Liver (tissue), 3 donors: ENCODE results near the gene MRPS16.

Source experiments
- JUND ChIP-seq, 2 donors: IDR thresholded peaks; 2 replicates each; pipeline ENCODE4 v1.6.1; 2016; ENCODE audit warnings: antibody characterized with exemption in 2 of 2
- MAX ChIP-seq: IDR thresholded peaks from 2 replicates; pipeline ENCODE4 v1.6.1; 2016; ENCODE audit warnings: antibody characterized with exemption
- TF ChIP-seq, protein P1 (sequence below): fragments of 150-350 bp; IDR thresholded peaks from 2 replicates; pipeline ENCODE4 v1.5.1; 2017; ENCODE audit warnings: improper control_type of control experiment, low read depth, low read length; ENCODE audit not compliant: missing input control
- donor health status: healthy.
- donor health status: healthy.

- TF ChIP-seq JUND (IDR thresholded peaks at IDR 0.05) (no peak), MAX (no peak)
- TF ChIP-seq, protein P1, sequence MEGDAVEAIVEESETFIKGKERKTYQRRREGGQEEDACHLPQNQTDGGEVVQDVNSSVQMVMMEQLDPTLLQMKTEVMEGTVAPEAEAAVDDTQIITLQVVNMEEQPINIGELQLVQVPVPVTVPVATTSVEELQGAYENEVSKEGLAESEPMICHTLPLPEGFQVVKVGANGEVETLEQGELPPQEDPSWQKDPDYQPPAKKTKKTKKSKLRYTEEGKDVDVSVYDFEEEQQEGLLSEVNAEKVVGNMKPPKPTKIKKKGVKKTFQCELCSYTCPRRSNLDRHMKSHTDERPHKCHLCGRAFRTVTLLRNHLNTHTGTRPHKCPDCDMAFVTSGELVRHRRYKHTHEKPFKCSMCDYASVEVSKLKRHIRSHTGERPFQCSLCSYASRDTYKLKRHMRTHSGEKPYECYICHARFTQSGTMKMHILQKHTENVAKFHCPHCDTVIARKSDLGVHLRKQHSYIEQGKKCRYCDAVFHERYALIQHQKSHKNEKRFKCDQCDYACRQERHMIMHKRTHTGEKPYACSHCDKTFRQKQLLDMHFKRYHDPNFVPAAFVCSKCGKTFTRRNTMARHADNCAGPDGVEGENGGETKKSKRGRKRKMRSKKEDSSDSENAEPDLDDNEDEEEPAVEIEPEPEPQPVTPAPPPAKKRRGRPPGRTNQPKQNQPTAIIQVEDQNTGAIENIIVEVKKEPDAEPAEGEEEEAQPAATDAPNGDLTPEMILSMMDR: no peak
Observed at GRCh38 chr10:73251683-73252444, 580 bp downstream of the MRPS16 start.
